Hypothalamus (tissue), 51 donors: ENCODE data around the gene NEU2.
A peak's percentile ranks its signal among the peaks of the same experiment; 100 is the strongest.
"Not testable (repeated sequence)": the region's sequence is repeated elsewhere in the genome, so short reads cannot be mapped to it uniquely, and the experiment has no call there.

ENCODE experiments used
- DNase-seq, 51 donors: peaks; one replicate each; lab custom pipeline; 2025; lab: John Stamatoyannopoulos, UW

Gene NEU2

GRCh38 chr2:233033672-233034071, 1.2 kb downstream of the NEU2 start:
- peak in 1 of 51 donors; percentile 39 for DNase-seq

GRCh38 chr2:233034091-233034882, 1.8 kb downstream of the NEU2 start:
- DNase-seq, result no peak

DNA sequence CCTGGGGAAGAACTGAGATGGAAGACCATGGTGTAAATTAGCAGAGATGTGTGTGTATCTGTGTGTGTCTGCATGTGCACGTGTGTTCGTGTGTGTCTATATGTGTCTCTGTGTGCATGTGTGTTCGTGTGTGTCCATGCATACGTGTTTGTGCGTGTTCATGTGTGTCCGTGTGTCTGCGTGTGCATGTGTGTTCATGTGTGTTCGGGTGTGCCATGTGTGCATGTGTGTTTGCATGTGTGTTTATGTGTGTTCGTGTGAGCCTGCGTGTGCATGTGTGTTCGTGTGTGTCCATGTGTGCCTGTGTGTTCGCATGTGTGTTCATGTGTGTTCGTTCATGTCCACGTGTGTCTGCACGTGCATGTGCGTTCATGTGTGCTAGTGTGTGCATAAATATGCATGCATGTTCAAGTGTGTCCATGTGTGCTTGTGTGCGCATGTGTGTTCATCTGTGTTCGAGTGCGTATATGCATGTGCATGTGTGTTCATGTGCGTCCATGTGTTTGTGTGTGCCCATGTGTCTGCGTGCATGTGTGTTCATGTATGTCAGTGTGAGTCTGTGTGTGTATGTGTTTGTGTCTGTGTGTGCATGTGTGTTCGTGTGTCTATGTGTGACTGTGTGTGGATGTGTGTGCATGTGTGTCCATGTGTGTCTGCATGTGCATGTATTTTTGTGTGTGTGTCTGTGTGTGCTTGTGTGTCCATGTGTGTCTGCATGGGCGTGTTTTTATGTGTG, 3.1 kb downstream of the NEU2 start:
- no peak for DNase-seq

DNA sequence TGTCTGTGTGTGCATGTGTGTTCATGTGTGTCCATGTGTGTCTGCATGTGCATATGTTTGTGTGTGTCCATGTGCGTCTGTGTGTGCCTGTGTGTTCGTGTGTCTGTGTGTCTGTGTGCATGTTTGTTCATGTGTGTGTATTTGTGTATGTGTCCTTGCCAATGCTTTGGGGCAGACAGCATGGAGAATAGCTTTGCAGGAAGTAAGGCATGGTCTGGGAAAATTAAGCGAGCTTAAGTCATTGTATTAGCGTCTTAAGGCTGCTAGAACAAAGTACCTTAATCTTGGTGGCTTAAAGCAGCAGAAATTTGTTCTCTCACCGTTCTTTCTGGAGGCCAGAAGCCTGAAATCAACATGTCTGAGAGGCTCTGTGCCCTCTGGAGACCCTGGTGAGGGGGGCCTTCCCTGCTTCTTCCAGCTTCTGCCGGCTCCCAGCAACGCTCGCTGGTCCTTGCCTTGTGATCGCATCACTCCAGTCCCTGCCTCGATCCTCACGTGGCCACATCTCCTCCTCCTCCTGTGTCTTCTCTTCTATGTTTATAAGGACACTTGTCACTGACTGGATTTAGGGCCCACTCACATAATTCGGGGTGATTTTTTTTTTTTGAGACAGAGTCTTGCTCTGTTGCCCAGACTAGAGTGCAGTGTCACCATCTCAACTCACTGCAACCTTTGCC, 3.8 kb downstream of the NEU2 start:
- DNase-seq, result no peak

DNA sequence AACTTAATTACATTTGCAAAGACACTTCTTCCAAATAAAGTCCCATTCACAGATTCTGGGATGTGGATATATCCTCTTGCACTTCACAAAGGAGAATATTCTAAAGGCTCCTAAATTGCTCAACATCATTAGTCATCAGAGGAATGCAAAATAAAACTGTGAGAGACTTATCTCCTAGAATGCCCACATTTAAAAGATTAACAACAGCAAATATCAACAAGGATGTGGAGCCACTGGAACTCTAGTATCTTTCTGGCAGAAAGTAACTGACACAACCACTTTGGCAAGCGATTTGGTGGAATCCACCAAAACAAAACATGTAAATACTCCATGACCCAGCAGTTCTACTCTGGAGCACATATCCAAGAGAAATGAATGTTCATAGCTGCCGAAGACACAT, 4.6 kb downstream of the NEU2 start:
- no peak for DNase-seq

DNA sequence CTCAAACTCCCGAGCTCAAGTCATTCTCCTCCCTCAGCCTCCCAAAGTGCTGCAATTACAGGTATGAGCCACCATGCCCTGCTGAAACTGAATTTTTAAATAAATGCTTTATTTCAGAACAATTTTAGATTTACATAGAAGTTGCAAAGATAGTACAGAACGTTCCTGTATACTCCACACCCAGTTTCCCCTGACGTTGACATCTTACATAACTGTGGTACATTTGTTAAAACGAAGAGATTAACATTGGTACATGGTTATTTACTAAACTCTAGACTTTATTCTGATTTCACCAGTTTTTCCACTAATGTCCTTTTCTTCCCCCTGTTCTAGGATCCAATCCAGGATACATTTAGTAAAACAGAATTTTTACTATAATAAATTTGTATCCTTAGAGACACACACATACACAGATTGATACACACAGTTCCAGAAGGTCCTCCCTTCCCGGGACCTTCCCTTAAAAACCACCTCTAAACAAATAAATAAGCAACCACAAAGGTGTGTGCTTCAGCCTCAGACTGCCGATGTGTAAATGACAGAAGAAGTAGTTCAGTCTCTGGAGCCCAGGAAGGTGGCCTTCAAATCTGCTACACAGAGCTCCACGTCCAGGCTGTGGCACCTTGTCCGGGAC, 6.9 kb downstream of the NEU2 start:
- DNase-seq, result peak in 1 of 51 donors; percentile 18

GRCh38 chr2:233039846-233040530, 7.5 kb downstream of the NEU2 start:
- DNase-seq, result no peak

GRCh38 chr2:233040571-233040970, 8.1 kb downstream of the NEU2 start:
- no peak for DNase-seq

DNA sequence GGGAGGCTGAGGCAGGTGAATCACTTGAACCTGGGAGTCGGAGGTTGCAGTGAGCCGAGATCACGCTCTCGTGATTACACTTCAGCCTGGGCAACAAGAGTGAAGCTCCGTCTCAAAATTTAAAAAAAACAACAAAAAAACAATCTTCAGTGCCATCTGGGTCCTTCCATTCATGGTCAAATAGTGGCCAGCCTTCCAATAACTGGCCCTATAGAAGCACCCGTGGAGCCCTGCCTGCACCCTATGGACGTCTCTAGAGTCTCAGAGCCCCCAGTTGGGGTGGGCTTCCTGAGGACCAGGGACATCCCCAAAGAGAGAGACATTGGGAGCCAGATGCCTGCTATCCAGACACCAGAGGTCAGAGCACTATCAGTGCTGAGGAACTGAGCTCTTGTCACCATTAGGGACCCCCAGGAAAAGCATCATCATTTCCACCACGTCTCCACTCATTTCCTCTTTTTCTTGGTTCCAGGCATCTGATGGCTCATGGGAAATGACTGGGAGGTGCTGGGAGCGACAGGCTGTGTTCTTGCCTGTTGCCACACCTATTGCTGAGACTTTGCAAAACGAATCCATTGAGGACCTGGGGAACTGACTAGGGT, 9.4 kb downstream of the NEU2 start:
- DNase-seq, result no peak

DNA sequence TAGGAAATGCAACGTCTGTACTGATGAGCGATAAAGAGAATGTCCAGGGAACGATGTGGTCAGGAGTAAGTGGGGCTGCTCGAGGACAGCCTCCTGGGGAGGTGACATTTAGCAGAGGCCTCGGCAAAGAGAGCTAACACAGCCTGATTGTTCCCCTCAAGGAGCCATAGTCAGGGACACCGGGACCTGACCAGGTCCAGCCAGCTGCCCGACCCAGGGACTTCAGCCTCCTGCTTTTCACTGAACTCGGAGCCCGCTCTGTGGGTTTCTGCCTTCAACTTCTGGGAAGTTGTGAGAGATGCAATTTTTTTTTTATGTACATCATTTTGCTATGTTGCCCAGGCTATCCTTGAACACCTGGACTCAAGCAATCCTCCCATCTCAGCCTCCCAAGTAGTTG, 10.1 kb downstream of the NEU2 start:
- no peak for DNase-seq

GRCh38 chr2:233044974-233045605, 12.6 kb downstream of the NEU2 start:
- peak in 2 of 51 donors; percentile 4 to 36 for DNase-seq

GRCh38 chr2:233047206-233047605, 14.7 kb downstream of the NEU2 start:
- DNase-seq, result no peak

DNA sequence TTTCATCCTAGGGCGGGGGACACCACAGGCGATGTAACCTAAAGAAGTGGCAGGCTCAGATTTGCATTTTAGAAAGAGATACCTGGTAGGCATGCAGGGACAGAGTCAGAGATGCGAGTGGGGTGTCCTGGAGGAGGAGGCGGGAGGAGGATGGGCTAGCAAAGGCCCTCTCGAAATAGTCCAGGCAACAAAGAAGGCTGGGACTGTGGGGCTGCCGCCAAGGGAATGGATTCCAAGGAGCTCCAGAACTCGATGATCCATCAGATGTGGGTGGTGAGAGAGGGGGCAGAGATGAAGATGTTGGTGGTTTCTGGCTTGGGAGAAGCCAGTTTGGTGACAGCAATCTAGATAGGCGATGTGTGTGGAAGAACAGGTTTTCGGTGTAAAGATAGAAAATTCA, 15.2 kb downstream of the NEU2 start:
- peak in 1 of 51 donors; percentile 59 for DNase-seq

DNA sequence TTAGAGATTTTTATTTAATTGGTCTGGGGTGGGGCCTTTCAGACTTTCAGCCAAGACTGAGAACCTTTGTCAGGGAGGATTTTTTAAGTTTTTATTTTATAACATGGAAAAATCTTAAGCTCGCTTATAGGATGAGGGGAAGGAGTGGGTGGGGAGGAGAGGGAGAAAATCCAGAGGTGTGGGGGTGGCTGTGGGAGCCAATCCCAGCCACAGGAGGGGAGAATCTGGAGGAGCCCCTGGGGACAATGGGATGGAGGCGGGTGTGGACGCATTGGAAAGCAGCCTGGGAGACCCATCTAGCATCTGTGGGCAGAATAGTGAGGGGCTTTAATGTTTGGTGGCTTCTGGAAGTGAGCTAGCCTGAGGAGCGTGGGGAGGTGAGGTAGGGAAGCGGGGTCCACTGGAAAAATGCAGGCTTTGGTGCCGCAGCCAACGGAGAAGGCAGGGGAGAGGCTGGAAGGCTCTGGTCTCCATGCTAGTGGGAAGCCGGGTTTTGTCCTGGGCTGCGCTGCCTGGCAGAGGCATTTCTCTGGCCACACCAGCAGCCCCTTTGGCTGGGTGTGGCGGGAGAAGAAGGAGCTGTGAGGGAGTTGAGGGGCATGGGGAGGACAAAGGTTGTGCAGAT, 16.2 kb downstream of the NEU2 start:
- DNase-seq, result no peak

DNA sequence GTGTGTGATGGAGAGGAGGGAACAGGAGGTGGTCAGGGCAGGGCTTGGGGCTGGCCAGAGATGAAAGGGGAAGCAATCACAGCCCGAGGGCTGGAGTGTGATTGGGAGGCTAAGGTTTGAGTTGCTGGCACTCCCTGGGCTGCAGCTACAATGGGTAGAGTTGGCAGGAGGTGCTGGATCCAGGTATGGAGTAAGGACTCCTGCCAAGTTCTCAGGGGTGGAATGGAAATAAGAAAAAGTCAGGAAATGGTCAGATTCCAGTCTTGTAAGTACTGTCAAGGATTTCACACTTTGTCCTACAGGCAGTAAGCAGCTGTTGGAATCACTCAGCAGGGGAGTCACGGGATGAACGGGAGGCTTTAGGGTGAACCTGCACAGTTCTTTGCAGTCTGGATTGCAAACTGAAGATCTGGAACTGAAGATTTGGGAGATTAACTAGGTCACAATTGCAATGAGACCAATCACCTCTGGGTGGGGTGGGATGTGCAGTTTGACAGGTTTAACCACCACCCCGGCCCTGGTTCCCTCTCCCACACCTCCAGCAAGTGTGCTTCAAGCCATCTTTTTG, 16.8 kb downstream of the NEU2 start:
- DNase-seq, result no peak

DNA sequence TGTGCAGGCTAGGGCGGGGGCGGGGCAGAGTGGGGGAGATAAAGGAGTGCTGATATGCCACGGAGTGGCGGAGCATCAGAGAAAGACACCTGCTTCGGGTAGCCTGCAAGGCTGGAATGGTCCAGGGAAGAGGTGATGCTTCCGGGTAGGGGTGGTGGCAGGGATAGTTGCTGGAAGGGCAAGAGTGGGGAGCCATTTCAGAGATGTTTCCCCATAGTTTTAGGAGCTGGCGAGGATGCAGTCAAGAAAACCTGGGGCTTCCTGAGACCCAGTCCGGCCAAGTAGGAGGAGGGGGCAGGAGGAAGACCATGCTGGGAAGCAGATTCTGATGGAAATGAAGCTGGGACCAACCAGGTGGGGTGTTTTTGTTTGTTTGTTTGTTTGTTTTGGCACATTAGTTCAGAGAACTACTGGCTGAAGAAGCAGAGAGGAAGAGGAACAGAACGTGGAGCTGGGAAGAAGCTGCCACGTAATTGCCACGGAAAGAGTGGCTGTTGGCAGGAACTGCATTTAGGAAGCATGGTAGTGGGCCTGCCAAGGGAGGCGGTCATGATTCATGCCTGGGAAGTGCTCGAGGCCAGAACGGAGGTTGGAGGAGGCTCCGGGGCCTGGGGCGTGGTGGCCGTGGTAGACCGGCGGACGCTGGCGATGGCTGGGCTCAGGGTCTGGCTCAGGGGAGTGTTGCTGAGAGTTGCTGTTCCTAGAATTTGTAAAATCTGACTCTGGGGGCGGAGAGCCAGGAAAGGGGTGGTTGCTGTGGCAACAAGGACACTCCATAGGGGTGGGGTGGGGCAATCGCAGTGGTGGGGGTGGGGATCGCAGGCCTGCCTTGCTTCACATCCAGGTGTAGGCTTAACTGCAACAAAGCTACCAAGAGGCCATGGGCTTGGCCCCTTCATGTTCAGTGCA, 19.0 kb downstream of the NEU2 start:
- DNase-seq, result no peak

DNA sequence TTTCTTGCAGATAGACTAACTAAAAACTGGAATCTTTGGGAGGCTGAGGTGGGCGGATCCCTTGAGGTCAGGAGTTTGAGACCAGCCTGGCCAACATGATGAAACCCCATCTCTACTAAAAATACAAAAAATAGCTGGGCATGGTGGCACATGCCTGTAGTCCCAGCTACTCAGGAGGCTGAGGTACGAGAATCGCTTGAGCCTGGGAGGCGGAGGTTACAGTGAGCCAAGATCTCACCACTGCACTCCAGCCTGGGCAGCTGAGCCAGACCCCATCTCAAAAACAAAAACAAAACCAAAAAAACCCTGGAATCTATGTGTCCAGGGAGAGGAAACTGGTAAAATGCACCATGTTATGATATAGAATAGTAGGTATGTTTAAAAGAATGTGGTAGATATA, 20.0 kb downstream of the NEU2 start:
- not testable (repeated sequence) for DNase-seq
